HG02610 (cell line): ENCODE results near the gene DIS3L2.
A peak's percentile ranks its signal among the peaks of the same experiment; 100 is the strongest.
"Not testable (repeated sequence)": the region's sequence is repeated elsewhere in the genome, so short reads cannot be mapped to it uniquely, and the experiment has no call there.

ENCODE experiments used
- ATAC-seq: cut with Tn5 transposase; IDR thresholded peaks from one replicate; pipeline ENCODE4 v1.9.1; 2021; ENCODE audit warnings: mild to moderate bottlenecking, moderate library complexity; ENCODE audit not compliant: unreplicated experiment

The DIS3L2 gene

DNA sequence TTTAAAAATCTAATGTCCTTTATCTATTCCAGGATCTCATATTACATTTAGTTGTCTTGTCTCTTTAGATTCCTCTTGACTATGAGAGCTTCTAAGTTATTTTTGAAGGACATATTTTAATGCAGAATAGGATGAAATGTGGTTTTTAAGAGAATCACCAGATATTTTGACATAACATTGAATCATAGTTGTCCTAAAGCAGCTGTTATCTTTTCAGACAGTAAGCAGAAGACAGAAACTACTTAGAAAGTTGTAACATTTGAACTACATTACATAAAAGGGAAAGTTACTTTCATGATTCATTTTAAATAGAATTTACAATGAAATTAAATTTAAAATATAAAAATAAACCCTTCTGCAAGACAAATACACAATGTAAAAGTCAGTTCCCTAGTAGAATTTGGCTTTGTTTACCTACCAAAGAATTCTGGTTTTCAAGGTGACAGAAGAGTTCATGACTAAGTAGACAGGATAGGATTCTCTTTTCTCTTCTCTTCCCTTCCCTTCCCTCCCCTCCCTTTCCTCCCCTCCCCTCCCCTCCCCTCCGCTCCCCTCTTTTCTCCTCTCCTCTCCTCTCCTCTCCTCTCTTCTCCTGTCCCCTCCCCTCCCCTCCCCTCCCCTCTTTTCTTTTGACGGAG, 186.0 kb downstream of the DIS3L2 start:
- no peak for ATAC-seq

DNA sequence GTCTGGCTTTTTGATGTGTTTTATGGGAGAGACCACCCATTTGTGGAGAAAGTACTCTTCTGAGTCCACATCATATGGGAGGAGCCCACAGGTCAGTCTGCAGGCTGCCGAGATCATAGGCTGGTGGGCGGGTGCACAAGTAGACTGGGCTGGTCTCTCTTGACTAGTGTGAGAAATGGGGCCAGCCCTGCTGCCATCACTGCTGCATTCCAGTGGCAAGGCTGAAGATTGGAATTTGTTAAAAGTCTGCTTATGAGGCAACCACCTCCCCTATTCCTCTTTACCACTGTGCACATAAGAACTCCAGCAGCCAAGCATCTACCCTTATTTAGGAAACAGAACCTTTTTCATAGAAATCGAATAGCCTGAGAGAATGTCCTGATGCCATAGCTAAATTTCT, 200.7 kb downstream of the DIS3L2 start:
- no peak for ATAC-seq

- no peak for ATAC-seq
Measured at GRCh38 chr2:232170396-232170795, 208.9 kb downstream of the DIS3L2 start.

- no peak for ATAC-seq
Measured at GRCh38 chr2:232174662-232175061, 213.1 kb downstream of the DIS3L2 start.

- ATAC-seq, result not testable (repeated sequence)
Measured at GRCh38 chr2:232176587-232176986, 215.1 kb downstream of the DIS3L2 start.

- no peak for ATAC-seq
Measured at GRCh38 chr2:232183279-232183678, 221.8 kb downstream of the DIS3L2 start.

DNA sequence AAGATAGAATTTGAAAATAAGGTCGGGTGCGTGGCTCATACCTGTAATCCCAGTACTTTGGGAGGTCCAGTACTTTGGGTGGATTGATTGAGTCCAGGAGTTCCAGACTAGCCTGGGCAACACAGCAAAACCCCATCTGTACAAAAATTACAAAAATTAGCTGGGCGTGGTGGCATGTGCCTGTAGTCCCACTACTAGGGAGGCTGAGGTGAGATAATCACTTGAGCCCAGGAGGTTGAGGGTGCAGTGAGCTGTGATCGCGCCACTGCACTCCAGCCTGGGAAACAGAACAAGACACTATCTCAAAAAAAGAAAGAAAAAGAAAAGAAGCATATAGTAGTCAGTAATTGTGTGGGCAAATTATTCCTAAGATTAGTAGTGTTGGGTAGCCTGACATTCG, 222.8 kb downstream of the DIS3L2 start:
- ATAC-seq, result no peak

GRCh38 chr2:232190796-232191195, 229.3 kb downstream of the DIS3L2 start:
- ATAC-seq, result no peak

DNA sequence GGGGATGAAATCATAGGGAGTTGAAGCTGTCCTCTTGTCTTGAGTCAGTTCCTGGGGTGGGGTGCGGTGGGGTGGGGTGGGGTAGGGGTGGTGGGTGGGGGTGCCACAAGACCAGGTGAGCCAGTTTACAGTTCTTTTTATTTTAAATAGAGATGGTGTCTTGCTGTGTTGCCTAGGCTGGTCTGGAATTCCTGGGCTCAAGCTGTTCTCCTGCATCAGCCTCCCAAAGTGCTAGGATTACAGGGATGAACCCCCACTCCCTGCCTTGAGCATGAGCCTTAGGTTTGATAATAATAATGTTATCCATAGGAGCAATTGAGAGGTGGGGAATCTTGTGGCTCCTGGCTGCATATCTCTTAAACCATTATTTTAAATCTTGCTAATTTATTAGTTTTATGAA, 234.0 kb downstream of the DIS3L2 start:
- ATAC-seq, result no peak

- ATAC-seq, result no peak
Measured at GRCh38 chr2:232196802-232197201, 235.3 kb downstream of the DIS3L2 start.

- ATAC-seq, result no peak
Measured at GRCh38 chr2:232200195-232200594, 238.7 kb downstream of the DIS3L2 start.

- no peak for ATAC-seq
Measured at GRCh38 chr2:232203166-232203891, 241.8 kb downstream of the DIS3L2 start.

GRCh38 chr2:232203936-232204335, 242.4 kb downstream of the DIS3L2 start:
- ATAC-seq, result no peak

GRCh38 chr2:232204457-232204931, 243.0 kb downstream of the DIS3L2 start:
- ATAC-seq, result no peak

- ATAC-seq, result no peak
Measured at GRCh38 chr2:232207174-232207573, 245.7 kb downstream of the DIS3L2 start.

GRCh38 chr2:232210306-232210705, 248.8 kb downstream of the DIS3L2 start:
- no peak for ATAC-seq

GRCh38 chr2:232211743-232212686, 250.5 kb downstream of the DIS3L2 start:
- peak; percentile 67 for ATAC-seq

DNA sequence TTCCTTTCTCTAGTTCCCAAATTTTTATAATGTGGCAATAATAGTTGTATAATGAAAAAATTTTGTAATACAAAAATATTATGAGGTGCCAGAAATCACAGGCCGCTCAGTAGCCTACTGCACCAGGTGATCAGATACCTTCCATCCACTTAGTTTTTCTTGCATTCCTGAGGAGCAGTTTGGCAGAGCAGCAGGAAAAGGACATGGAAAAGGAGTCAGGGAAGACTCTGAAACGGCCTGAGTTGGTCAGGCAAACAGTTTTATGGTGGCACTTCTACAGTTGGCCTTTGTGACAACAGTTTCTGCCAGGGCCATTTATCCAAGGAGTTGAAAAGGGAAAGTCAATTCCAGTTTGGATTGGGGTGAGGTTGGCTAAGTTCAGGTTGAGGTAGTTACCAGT, 251.7 kb downstream of the DIS3L2 start:
- ATAC-seq, result no peak

DNA sequence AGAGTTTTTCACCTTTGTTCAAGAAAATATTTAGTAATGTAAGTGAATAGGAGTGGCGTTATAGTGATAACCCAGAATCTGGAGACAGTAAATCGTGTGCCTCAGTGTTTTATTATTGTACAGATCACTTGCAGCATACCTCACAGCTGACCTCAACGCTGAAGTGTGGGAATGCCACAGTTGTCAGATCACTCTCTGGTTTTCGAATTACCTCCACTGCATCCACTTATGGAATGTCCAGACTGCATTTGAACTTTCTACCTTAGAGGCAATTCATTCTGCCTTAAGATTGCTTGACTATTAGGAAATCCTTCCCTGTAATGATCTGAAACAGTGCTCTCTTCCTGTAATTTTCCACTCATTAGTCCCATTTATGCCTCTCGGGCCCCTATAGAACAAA, 252.5 kb downstream of the DIS3L2 start:
- no peak for ATAC-seq

GRCh38 chr2:232216028-232216427, 254.5 kb downstream of the DIS3L2 start:
- ATAC-seq, result no peak

DNA sequence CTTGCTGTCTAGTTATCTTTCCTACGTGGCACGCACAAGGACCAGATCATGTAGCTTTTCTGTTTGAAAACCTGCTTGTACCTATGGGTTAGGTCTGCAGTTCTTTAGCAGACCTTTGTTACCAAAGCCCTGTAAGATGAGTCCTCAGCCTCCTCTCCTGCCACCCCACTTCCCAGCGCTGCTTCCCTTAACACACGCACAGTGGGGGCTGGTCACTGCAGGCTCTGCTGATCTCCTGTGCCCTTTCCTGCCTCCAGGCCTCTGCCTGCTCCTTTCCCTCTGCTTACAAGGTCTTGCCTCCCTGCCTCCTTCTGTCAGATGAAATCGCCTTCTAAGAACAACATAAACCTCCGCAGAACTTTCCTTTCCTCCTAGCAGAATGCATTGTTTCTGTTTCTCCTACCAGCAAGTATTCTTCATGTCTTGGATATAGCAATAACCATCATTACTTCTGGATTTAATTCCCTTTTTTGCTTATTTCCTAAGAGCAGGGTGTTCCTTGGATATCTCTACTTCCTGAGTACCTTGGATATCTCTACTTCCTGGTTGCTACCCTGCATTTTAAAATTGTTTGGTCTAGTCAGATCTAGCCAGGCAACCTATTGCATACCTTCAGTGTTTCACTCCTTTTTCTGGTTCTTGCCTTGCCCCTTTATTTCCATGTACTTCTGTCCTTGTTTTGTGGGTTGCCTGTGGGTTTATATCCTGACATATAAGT, 257.4 kb downstream of the DIS3L2 start:
- ATAC-seq, result no peak
